RWPE2 (cell line): ENCODE results near the gene CD2.

Source experiments
- ATAC-seq: fragments of 200-7000 bp; cut with Tn5 transposase; 3 replicates; pipeline ENCODE4 v1.9.1; 2021; ENCODE audit warnings: low read depth
- DNase-seq: peaks from one replicate; pipeline ENCODE4 v3.0.0-alpha.2; 2020; ENCODE audit warnings: low spot score
- H3K27ac ChIP-seq: fragments of 450-650 bp; 2 replicates; pipeline ENCODE4 v1.5.1; 2017; ENCODE audit warnings: mild to moderate bottlenecking; ENCODE audit not compliant: poor library complexity, severe bottlenecking
- H3K27me3 ChIP-seq: fragments of 250-450 bp; sonication (Bioruptor Pico); 2 replicates; pipeline ENCODE4 v1.5.1; 2021; ENCODE audit warnings: mild to moderate bottlenecking, moderate library complexity; ENCODE audit not compliant: insufficient read depth, poor library complexity, severe bottlenecking
- H3K36me3 ChIP-seq: fragments of 250-450 bp; sonication (Bioruptor Pico); 2 replicates; pipeline ENCODE4 v1.5.1; 2020; ENCODE audit warnings: low read depth, mild to moderate bottlenecking, moderate library complexity
- H3K4me1 ChIP-seq: fragments of 250-450 bp; sonication (Bioruptor Pico); 2 replicates; pipeline ENCODE4 v1.5.1; 2021; ENCODE audit warnings: mild to moderate bottlenecking, moderate library complexity; ENCODE audit not compliant: insufficient read depth, poor library complexity, severe bottlenecking
- H3K4me3 ChIP-seq: fragments of 250-450 bp; sonication (Bioruptor Pico); 2 replicates; pipeline ENCODE4 v1.5.1; 2021; ENCODE audit warnings: mild to moderate bottlenecking, moderate library complexity; ENCODE audit not compliant: severe bottlenecking
- H3K9me3 ChIP-seq: fragments of 250-450 bp; sonication (Bioruptor Pico); 2 replicates; pipeline ENCODE4 v1.5.1; 2021; ENCODE audit warnings: mild to moderate bottlenecking, moderate library complexity; ENCODE audit not compliant: severe bottlenecking
- TF ChIP-seq, protein P1 (sequence below): fragments of 450-650 bp; IDR thresholded peaks from one replicate; pipeline ENCODE4 v1.5.1; 2017; ENCODE audit warnings: mild to moderate bottlenecking, moderate library complexity; ENCODE audit not compliant: poor library complexity, severe bottlenecking

Gene CD2

DNA sequence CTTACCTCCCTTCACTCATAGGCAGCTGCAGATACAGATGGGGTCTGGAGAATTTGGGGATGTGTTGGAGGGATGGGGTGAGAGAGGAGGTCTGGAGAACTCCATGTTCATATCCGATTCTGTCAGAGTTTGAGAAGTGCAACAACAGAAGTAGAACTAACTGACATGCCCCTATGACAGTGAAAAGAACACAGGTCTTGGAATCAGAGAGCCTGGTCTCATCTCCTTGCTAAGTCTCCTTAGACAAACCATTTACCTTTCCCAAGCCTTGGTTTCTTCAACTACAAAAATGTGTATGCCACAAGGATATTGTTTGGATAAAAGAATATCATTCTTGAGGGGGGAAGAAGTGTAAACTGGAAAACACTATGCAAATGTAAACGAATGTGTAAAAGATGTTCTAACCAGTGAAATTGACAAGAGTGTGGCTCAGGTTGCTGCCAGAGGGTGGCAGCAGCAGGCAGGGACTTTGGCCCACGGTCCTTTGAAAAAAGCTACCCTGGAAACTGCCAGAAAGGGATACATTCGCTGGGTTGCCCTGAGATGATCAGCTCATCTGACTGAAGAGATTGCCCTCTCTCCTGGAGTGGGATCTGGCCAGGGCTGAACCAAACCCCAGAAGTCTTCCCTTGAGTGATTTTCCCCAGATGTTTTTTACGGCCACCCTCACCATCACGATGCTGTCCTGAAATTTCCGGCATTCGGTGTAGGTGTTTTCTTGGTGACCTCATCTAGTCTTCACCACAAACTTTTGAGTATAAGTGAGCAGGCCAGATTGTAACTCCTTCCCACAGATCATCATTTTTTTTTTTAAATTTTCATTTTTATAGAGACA lies 17.0 kb upstream of the CD2 start:
- DNase-seq (no peak), ATAC-seq (peak; percentile 59; the same call in 1 of the 3 replicates)
- TF ChIP-seq, protein P1, sequence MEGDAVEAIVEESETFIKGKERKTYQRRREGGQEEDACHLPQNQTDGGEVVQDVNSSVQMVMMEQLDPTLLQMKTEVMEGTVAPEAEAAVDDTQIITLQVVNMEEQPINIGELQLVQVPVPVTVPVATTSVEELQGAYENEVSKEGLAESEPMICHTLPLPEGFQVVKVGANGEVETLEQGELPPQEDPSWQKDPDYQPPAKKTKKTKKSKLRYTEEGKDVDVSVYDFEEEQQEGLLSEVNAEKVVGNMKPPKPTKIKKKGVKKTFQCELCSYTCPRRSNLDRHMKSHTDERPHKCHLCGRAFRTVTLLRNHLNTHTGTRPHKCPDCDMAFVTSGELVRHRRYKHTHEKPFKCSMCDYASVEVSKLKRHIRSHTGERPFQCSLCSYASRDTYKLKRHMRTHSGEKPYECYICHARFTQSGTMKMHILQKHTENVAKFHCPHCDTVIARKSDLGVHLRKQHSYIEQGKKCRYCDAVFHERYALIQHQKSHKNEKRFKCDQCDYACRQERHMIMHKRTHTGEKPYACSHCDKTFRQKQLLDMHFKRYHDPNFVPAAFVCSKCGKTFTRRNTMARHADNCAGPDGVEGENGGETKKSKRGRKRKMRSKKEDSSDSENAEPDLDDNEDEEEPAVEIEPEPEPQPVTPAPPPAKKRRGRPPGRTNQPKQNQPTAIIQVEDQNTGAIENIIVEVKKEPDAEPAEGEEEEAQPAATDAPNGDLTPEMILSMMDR: peak; percentile 85
- no peaks in the 10 kb centered on the region for H3K27me3 ChIP-seq
- no peaks in the 10 kb centered on the region for H3K36me3 ChIP-seq
- no peaks in the 10 kb centered on the region for H3K9me3 ChIP-seq
- no peaks in the 10 kb centered on the region for H3K4me1 ChIP-seq
- H3K4me3 ChIP-seq: no peak overlapping the region
- H3K27ac ChIP-seq: no peak overlapping the region

DNA sequence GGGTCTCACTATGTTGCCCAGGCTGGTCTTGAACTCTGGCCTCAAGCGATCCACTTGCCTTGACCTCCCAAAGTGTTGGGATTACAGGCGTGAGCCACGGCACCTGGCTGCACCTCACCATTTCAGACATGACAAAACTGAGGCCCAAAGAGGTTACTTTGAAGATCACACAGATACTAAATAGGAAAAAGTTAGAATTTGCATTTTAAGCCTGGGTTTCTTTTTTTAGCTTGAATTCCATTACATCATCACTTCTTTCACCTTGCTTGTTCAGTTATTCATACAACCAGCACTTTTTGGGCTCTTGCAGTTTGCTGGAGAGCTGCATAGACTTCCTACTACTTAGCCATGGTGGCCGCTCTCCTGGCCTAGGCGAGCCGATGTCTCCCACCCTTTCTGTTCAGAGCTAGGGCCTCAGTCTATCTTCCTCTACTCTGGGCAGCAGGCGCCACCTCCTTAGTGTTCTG lies 16.3 kb upstream of the CD2 start:
- Histone ChIP-seq H3K27me3 (no peaks in the 10 kb centered on the region), H3K9me3 (peaks cover 5% of the 10 kb centered on the region), H3K36me3 (no peaks in the 10 kb centered on the region), H3K4me1 (no peaks in the 10 kb centered on the region), H3K27ac (no peak overlapping the region), H3K4me3 (no peak overlapping the region)
- ATAC-seq (no peak), DNase-seq (no peak)
- TF ChIP-seq, protein P1: no peak

DNA sequence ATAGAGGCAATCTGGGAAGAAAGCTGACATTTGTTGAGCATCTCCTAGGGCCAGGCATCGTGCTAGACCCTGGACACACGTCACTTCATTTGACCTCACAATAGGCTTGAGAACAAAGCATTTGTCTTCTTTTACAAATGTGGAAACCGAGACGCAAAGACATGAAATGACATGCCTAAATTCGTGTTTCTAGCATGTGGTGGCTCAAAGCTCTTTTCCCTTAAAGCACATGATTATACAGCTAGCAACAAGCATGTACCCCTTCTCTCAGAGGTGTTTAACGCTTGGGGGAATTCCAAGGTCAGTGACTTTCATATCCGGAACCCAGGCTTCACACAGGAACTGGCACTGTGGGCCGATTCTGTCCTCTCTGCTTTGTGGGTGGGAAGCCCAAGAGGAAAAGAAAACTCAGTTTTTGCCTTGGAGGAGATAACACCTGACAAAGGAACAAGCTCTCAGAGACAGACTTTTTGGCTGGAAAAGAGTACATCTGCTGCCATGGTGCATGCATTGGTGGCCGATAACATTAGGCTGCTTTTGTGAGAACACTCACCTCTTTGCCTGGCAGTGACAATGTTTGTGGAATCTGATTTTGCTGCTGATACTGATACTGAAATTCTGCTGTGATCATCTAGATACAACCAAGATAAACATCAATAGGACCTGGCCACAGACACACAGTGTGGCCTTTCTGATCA lies 15.4 kb upstream of the CD2 start:
- TF ChIP-seq, protein P1: no peak
- ATAC-seq: no peak
- Histone ChIP-seq H3K4me1 (no peaks in the 10 kb centered on the region), H3K9me3 (peaks cover 13% of the 10 kb centered on the region), H3K36me3 (no peaks in the 10 kb centered on the region), H3K27me3 (no peaks in the 10 kb centered on the region), H3K27ac (no peak overlapping the region), H3K4me3 (no peak overlapping the region)
- DNase-seq: no peak

DNA sequence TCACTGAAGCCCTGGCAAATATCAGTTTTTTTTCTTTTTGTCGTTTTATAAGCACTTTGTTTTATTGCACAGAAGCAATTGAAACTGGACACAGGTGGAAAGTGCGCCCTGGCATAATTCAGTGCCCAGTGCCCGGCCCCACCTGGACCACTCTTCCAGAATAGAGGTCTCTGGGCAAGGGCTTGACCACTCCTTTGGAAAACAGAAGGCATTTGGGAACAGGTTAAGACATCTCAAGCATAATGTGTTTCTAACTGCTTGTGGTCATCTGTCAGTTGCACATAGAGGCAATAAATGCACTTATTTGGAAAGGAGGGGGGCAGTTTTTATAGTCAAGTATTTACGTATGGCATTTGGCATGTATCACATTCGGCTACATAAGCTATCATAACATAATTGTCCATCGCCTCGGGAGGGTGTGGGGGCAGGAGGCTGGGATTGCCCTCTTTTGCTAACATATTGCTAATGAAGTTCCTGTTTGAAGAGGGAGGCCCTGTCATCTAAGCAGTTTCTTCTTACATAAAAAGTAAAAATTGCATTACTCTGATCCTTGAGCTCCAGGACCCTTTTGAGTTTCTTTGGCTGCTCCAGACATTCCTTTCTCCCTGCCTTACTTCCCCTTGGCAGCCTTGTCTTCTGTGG lies 14.7 kb upstream of the CD2 start:
- H3K36me3 ChIP-seq: no peaks in the 10 kb centered on the region
- TF ChIP-seq, protein P1: no peak
- no peak overlapping the region for H3K4me3 ChIP-seq
- DNase-seq (no peak), ATAC-seq (no peak)
- no peaks in the 10 kb centered on the region for H3K4me1 ChIP-seq
- H3K9me3 ChIP-seq: peaks cover 19% of the 10 kb centered on the region
- no peak overlapping the region for H3K27ac ChIP-seq
- no peaks in the 10 kb centered on the region for H3K27me3 ChIP-seq
